Uterus (tissue), 4 donors: ENCODE measurements around the gene AKT1. TPM values are rescaled to one million over a fixed set of nuclear protein-coding genes. Genes with fewer than 3 reads are reported as not detected.

Experiments
- DNase-seq, 2 donors: peaks; one replicate each; pipeline ENCODE4 v3.0.0-alpha.2; 2019 to 2020
- H3K27ac ChIP-seq, 2 donors: fragments of 200-600 bp; sonication (generic); 1 replicate in 1 of 2; 2 replicates in 1 of 2; pipeline ENCODE4 v1.5.1; 2016 to 2018
- H3K27me3 ChIP-seq, 2 donors: fragments of 200-600 bp; sonication (generic); one replicate each; pipeline ENCODE4 v1.5.1; 2018 to 2019; ENCODE audit warnings: control low read depth in 1 of 2
- H3K36me3 ChIP-seq, 2 donors: fragments of 200-600 bp; sonication (generic); one replicate each; pipeline ENCODE4 v1.5.1; 2019; ENCODE audit warnings: control low read depth in 1 of 2
- H3K4me1 ChIP-seq, 2 donors: fragments of 200-600 bp; sonication (generic); one replicate each; pipeline ENCODE4 v1.5.1; 2018 to 2019; ENCODE audit warnings: control low read depth in 1 of 2
- H3K4me3 ChIP-seq, 2 donors: fragments of 200-600 bp; sonication (generic); 1 replicate in 1 of 2; 2 replicates in 1 of 2; pipeline ENCODE4 v1.5.1; 2018 to 2019; ENCODE audit warnings: mild to moderate bottlenecking in 1 of 2
- H3K9me3 ChIP-seq, 2 donors: fragments of 200-600 bp; sonication (generic); one replicate each; pipeline ENCODE4 v1.5.1; 2019; ENCODE audit warnings: control low read depth in 1 of 2
- POLR2A ChIP-seq, 2 donors: fragments of 450-650 bp; IDR thresholded peaks; one replicate each; pipeline ENCODE4 v1.6.1; 2016; ENCODE audit warnings: antibody characterized with exemption in 2 of 2, mild to moderate bottlenecking in 1 of 2, moderate library complexity in 1 of 2
- intact Hi-C: fragments of 100-400 bp; cut with DNase I; formaldehyde crosslinking; loops from one replicate; pipeline ENCODE4 v1.15.1; 2023; ENCODE audit warnings: low total_unique reads
- total RNA-seq, 4 donors: library from RNA; depleted of rRNA in 3 of 4; stranded (reverse); fragments of >200 nt in 3 of 4; gene quantifications; one replicate each; pipeline versions ENCODE4 v1.1.0 to v1.2.4, GENCODE V29; 2014 to 2023
- TF ChIP-seq, protein P1 (sequence below), 4 experiments: fragments of 200-600 bp in 2 of 4; fragments of 450-650 bp in 2 of 4; sonication (generic) in 2 of 4; IDR thresholded peaks; one replicate each; pipeline ENCODE4 v1.5.1; 2016 to 2019; ENCODE audit warnings: antibody characterized with exemption in 4 of 4, mild to moderate bottlenecking in 2 of 4, moderate library complexity in 1 of 4
- donor health status: DM: yes; HTN: yes; CAD: no.

AKT1 gene
- total RNA-seq, 4 donors from 2014 or later, result 42.9 to 121 (median 101) TPM

DNA sequence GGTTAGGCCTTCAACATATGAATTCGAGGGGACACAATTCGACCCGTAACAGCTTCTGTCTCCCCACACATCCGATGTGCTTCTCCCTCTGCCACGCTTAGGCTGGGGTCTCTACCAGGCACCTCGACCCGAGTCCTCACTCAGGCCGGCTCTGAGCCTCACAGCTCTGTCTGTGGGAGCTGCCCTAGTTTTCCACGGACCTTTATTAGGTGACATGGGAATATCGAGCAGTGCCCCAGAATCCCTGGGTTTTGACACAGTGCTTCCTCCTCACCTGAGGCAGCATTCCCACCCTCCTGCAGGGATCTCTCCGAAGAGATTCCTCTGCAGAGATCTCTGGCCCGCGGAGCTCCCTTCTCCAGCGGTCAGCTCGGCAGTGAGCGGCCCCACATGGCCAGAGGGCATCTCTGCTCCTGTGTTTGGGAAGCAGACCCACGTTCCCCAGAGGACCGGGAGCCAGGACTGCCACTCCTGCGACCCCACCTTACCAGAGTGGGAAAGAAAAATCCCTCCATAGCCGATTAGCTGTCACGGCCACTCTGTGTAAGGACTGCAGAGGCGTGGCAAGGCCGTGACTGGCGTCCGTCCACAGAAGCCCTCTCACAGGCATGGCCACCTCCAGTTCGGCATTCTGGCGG lies 26.5 kb upstream of the AKT1 start:
- H3K36me3 ChIP-seq, result no peaks in the 10 kb centered on the region
- no peaks in the 10 kb centered on the region for H3K9me3 ChIP-seq
- peak in 1 of 2 donors; percentile 12 for DNase-seq
- intact Hi-C loops, result loop anchor here (5.0 kb wide), 1 partner anchor 35 kb away; no protein-coding TSS in a partner anchor
- no peak overlapping the region for H3K27ac ChIP-seq
- no peak for TF ChIP-seq POLR2A (IDR thresholded peaks at IDR 0.05)
- TF ChIP-seq, protein P1, sequence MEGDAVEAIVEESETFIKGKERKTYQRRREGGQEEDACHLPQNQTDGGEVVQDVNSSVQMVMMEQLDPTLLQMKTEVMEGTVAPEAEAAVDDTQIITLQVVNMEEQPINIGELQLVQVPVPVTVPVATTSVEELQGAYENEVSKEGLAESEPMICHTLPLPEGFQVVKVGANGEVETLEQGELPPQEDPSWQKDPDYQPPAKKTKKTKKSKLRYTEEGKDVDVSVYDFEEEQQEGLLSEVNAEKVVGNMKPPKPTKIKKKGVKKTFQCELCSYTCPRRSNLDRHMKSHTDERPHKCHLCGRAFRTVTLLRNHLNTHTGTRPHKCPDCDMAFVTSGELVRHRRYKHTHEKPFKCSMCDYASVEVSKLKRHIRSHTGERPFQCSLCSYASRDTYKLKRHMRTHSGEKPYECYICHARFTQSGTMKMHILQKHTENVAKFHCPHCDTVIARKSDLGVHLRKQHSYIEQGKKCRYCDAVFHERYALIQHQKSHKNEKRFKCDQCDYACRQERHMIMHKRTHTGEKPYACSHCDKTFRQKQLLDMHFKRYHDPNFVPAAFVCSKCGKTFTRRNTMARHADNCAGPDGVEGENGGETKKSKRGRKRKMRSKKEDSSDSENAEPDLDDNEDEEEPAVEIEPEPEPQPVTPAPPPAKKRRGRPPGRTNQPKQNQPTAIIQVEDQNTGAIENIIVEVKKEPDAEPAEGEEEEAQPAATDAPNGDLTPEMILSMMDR (IDR thresholded peaks at IDR 0.05), result no peak
- peaks cover 0 to 3% of the 10 kb centered on the region in 2 donors for H3K4me1 ChIP-seq
- no peak overlapping the region for H3K4me3 ChIP-seq
- H3K27me3 ChIP-seq, result no peaks in the 10 kb centered on the region

DNA sequence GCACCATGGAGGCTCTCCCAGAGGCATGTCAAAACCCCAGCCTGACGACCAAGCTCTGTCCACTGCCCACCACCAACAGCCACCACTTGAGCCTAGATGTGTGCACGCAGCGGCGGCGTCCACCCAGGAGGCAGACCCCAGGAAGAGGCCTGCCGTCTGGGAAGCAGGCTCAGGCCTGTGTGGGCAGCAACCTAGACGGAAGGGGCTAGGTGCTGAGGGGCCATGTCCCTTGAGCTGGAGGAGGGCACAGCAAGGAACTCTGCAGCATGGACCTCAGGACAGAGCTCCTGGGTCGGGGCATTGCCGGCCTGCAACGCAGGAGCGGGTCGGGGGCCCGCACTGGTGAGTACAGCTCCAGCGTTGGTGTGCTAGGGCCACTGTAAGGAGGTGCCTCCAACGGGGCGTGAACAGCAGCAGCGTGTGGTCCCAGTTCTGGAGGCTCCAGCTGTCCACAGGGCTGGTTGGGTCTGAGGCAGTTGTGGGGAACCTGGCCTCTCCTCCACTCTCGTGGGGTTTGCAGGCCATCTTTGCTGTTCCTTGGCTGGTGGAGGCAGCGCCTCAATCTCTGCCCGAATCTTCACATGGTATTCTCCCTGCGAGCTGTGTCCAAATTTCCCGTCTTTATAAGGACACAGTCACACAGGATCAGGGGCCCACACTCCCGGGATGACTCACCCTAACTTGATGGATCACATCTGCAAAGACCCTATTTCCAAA lies 25.8 kb upstream of the AKT1 start:
- intact Hi-C loops, result loop anchor here (5.0 kb wide), 1 partner anchor 34 kb away; no protein-coding TSS in a partner anchor
- Histone ChIP-seq H3K4me3 (no peak overlapping the region), H3K4me1 (peaks cover 0 to 8% of the 10 kb centered on the region in 2 donors), H3K9me3 (no peaks in the 10 kb centered on the region), H3K36me3 (no peaks in the 10 kb centered on the region), H3K27me3 (no peaks in the 10 kb centered on the region), H3K27ac (no peak overlapping the region)
- DNase-seq, result peak; percentile 11 to 12
- no peak for TF ChIP-seq POLR2A (IDR thresholded peaks at IDR 0.05)
- TF ChIP-seq, protein P1 (IDR thresholded peaks at IDR 0.05), result no peak

DNA sequence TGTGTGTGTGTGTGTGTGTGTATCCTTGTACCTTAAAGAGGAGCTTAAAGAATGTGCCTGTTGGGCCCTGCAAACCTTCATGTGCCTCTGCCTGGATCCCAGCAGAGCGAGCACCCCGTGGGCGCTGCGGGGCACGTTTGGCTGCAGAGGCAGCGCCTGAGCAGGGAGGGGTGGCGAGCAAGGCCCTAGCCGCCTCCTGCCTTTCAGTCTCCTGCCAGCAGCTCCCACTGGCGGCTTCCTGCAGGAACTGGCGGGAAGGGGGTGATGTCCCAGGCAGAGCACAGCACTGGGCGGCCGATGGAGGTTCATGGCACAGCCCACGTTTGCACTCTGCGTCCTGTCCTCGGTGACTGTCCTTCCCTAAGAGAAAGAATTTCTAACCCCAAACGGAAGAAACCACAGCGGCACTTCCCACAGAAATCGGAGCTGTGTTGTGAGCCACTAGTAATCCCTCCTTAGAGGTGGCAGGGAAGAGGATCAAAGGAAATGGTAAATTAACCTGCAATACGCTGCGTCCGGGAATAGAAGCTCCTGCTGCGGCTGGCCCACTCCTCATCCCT lies 25.2 kb upstream of the AKT1 start:
- peak; percentile 36 to 51 for DNase-seq
- no peaks in the 10 kb centered on the region for H3K36me3 ChIP-seq
- TF ChIP-seq, protein P1 (IDR thresholded peaks at IDR 0.05), result peak; percentile 13 to 53 (median 36)
- no peak for TF ChIP-seq POLR2A (IDR thresholded peaks at IDR 0.05)
- H3K27ac ChIP-seq, result no peak overlapping the region
- peaks cover 0 to 8% of the 10 kb centered on the region in 2 donors for H3K4me1 ChIP-seq
- intact Hi-C loops, result loop anchor here (5.0 kb wide), 1 partner anchor 33 kb away; no protein-coding TSS in a partner anchor
- no peaks in the 10 kb centered on the region for H3K9me3 ChIP-seq
- no peaks in the 10 kb centered on the region for H3K27me3 ChIP-seq
- no peak overlapping the region for H3K4me3 ChIP-seq

DNA sequence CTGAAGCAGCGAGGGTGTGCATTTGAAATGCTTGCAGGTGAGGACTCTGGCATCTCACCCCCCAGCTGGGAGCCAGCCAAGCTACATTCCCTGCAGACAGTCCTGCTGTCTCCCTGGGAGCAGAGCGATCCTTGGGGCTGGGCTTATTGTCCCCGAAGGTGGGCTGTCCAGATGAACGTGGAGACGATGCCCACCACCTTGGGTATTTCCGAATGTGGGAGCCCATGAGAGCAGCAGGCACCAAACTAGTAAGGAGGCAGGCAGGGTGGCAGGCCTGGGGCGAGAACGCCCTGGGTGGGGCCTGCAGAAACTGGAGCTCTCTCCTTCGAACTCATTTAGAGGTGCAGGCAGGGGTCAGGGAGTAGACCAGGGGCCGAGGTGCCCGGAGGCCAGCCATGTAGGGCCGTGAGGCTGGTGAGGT lies 23.8 kb upstream of the AKT1 start:
- peaks cover 0 to 8% of the 10 kb centered on the region in 2 donors for H3K4me1 ChIP-seq
- H3K9me3 ChIP-seq, result no peaks in the 10 kb centered on the region
- no peaks in the 10 kb centered on the region for H3K36me3 ChIP-seq
- peak in 1 of 2 donors; percentile 12 for DNase-seq
- intact Hi-C loops, result no loop called here
- no peak for TF ChIP-seq POLR2A (IDR thresholded peaks at IDR 0.05)
- TF ChIP-seq, protein P1 (IDR thresholded peaks at IDR 0.05), result no peak
- H3K27ac ChIP-seq, result no peak overlapping the region
- H3K27me3 ChIP-seq, result no peaks in the 10 kb centered on the region
- H3K4me3 ChIP-seq, result no peak overlapping the region
